Calu3 (cell line): ENCODE results near the gene MKLN1. TPM values are rescaled to one million over a fixed set of nuclear protein-coding genes. Genes with fewer than 3 reads are reported as not detected.

Source experiments
- BruUV-seq: library from RNA; stranded (reverse); fragments of 400-500 nt; replicated peaks from 2 replicates; lab custom pipeline; 2021; lab: Mats Ljungman, UMichigan
- CTCF ChIA-PET: fragments of 300-600 bp; sonication (Branson Sonifier 250); formaldehyde crosslinking; loops from one replicate; lab custom pipeline; 2022; ENCODE audit warnings: antibody characterized with exemption; lab: Charles Lee
- DNase-seq: peaks from one replicate; pipeline ENCODE4 v3.0.0; 2022
- H3K27ac Mint-ChIP-seq: one replicate; pipeline ENCODE4 v1.8.0; 2022; ENCODE audit warnings: mixed read lengths; ENCODE audit not compliant: unreplicated experiment
- H3K27me3 Mint-ChIP-seq: one replicate; pipeline ENCODE4 v1.8.0; 2022; ENCODE audit warnings: mixed read lengths; ENCODE audit not compliant: unreplicated experiment
- H3K36me3 Mint-ChIP-seq: one replicate; pipeline ENCODE4 v1.8.0; 2022; ENCODE audit warnings: mild to moderate bottlenecking, moderate library complexity, mixed read lengths; ENCODE audit not compliant: insufficient read depth, unreplicated experiment
- H3K4me1 Mint-ChIP-seq: one replicate; pipeline ENCODE4 v1.8.0; 2022; ENCODE audit warnings: mild to moderate bottlenecking, low read depth, mixed read lengths; ENCODE audit not compliant: unreplicated experiment
- H3K4me3 Mint-ChIP-seq: one replicate; pipeline ENCODE4 v1.8.0; 2022; ENCODE audit warnings: mild to moderate bottlenecking, low read depth, moderate library complexity, mixed read lengths; ENCODE audit not compliant: unreplicated experiment
- H3K9me3 Mint-ChIP-seq: one replicate; pipeline ENCODE4 v1.8.0; 2022; ENCODE audit warnings: low read depth, mixed read lengths; ENCODE audit not compliant: unreplicated experiment
- intact Hi-C: fragments of 100-400 bp; cut with micrococcal nuclease; formaldehyde crosslinking; loops from one replicate; pipeline ENCODE4 v1.10.0; 2022; ENCODE audit not compliant: unreplicated experiment
- total RNA-seq: library from RNA; stranded (reverse); gene quantifications from 2 replicates; pipeline ENCODE4 v1.2.3, GENCODE V29; 2022
- TF ChIP-seq, protein P1 (sequence below): fragments of 200-600 bp; IDR thresholded peaks from one replicate; pipeline ENCODE4 v1.8.0; 2022; ENCODE audit warnings: antibody characterized with exemption; ENCODE audit not compliant: unreplicated experiment

Gene MKLN1
- total RNA-seq, 1 experiment from 2014 or later = 47.1 TPM

DNA sequence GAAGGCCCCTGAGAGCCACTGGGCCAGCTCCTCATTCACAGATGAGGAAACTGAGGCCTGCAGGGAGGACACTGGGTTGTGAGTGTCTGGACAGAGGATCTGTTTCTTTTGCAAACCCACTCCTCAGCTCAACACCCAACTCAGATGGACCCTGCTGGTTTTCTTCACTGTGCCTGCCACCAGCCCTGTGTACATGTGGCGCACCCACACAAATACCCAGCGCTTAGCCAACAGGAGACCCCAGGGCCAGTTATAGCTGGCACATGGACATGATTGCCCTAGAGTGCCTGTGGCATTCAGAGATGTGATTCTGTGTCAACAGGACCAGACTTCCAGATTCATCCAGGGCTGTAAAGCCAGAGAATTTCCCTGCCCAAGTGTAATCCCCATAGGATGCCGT is 216.3 kb downstream of the MKLN1 start:
- CTCF ChIA-PET = no interaction called here
- Mint-ChIP-seq H3K4me3 (no peak overlapping the region), H3K4me1 (peaks cover 25% of the 10 kb centered on the region)

DNA sequence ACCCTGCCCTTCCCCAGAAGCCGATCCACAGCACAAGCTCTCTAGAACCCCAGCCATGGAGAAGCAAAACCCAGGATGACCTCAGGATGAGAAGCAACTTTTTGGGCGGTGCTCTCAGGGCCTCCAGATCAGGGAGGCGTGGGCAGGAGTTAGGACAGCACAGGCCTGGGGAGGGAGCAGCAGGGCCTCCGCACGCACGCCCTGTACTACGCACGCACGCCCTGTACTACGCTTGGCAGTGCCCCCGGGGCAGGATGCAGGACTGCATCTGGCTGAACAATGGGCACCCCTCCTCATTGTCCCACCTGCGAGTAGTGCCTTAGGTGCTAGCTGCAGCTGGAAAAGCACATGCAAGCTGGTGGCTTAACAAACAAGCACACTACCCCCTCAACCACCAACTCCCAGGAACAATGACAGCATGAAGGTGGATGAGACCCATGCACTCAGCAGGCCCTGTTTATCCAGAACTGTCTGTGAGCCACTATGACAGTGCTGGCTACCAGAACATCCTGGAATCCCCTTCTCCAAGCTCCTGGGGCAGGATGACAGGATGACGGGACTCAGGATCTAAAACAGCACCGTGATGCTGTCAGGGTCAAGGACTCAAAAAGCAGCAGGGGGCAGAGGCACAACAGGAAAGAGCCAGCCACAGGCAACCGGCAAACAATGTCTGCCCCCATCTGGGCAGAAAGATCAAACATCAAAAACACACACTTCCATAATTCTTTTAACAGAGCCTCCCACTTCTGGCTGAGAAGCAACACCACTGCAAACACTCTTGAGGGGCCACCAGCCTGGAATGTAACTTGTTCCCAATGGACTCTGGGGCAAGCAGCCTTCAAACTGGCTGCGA is 217.0 kb downstream of the MKLN1 start:
- intact Hi-C loops = no loop called here
- Mint-ChIP-seq H3K27ac (no peak overlapping the region), H3K4me1 (peaks cover 25% of the 10 kb centered on the region), H3K27me3 (no peaks in the 10 kb centered on the region), H3K9me3 (no peaks in the 10 kb centered on the region), H3K36me3 (no peaks in the 10 kb centered on the region), H3K4me3 (no peak overlapping the region)
- no TSS peak for BruUV-seq
- TF ChIP-seq, protein P1, sequence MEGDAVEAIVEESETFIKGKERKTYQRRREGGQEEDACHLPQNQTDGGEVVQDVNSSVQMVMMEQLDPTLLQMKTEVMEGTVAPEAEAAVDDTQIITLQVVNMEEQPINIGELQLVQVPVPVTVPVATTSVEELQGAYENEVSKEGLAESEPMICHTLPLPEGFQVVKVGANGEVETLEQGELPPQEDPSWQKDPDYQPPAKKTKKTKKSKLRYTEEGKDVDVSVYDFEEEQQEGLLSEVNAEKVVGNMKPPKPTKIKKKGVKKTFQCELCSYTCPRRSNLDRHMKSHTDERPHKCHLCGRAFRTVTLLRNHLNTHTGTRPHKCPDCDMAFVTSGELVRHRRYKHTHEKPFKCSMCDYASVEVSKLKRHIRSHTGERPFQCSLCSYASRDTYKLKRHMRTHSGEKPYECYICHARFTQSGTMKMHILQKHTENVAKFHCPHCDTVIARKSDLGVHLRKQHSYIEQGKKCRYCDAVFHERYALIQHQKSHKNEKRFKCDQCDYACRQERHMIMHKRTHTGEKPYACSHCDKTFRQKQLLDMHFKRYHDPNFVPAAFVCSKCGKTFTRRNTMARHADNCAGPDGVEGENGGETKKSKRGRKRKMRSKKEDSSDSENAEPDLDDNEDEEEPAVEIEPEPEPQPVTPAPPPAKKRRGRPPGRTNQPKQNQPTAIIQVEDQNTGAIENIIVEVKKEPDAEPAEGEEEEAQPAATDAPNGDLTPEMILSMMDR = no peak
- CTCF ChIA-PET = interaction anchor here (1.0 kb wide), 1 partner anchor 110 kb away, joined by 3 read pairs; no protein-coding TSS in a partner anchor
- DNase-seq = no peak

More for the DNA sequence above, 216.3 kb downstream of the MKLN1 start:
- DNase-seq = no peak
- H3K27ac Mint-ChIP-seq = no peak overlapping the region
- no peaks in the 10 kb centered on the region for H3K9me3 Mint-ChIP-seq
- no TSS peak for BruUV-seq
- no peaks in the 10 kb centered on the region for H3K36me3 Mint-ChIP-seq
- no peaks in the 10 kb centered on the region for H3K27me3 Mint-ChIP-seq
- TF ChIP-seq, protein P1 = no peak
- intact Hi-C loops = no loop called here

DNA sequence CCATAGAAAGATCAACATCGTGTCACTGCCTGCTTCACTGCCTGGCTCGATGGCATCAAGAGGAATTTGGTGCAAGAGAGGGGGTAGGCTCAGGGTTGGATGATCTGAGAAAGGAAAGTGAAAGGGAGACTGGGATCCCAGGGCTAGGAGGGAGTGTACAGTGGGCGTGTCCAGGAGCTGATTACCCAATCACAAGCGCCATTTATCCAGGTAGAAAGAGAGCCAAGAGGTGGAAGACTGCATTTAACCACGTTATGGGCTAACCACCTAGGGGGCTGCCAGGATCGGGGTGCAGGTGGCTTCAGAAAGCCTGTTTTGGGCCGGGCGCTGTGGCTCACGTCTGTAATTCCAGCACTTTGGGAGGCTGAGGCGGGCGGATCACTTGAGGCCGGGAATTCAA is 218.4 kb downstream of the MKLN1 start:
- Mint-ChIP-seq H3K36me3 (no peaks in the 10 kb centered on the region), H3K27ac (peak overlapping the region; percentile 60)

More for the DNA sequence above, 218.4 kb downstream of the MKLN1 start:
- TF ChIP-seq, protein P1 = no peak
- no peaks in the 10 kb centered on the region for H3K27me3 Mint-ChIP-seq
- DNase-seq = peak; percentile 60
- no peaks in the 10 kb centered on the region for H3K9me3 Mint-ChIP-seq
- H3K4me1 Mint-ChIP-seq = peaks cover 13% of the 10 kb centered on the region
- H3K4me3 Mint-ChIP-seq = peak overlapping the region; percentile 5
- intact Hi-C loops = no loop called here
- no TSS peak for BruUV-seq
- CTCF ChIA-PET = no interaction called here

Other genes starting within 250 kb of the MKLN1 start
- gene PODXL, start 228.8 kb downstream of the MKLN1 start, total RNA-seq = 15.5 and 24.7 TPM in 2 replicates